Trophoblast cell (in vitro differentiated cells and primary cell): Measurements from ENCODE around the gene IKZF4.

Experiments
- DNase-seq, 2 donors: peaks; one replicate each; pipeline ENCODE4 v3.0.0-alpha.2; 2016
- H2AFZ ChIP-seq: 2 replicates; pipeline ENCODE4 v1.6.1; 2013; ENCODE audit warnings: low read length, moderate library complexity, mild to moderate bottlenecking; ENCODE audit not compliant: insufficient read depth, poor library complexity
- H2AK5ac ChIP-seq: 2 replicates; pipeline ENCODE4 v1.6.1; 2013; ENCODE audit warnings: mild to moderate bottlenecking, low read length
- H2BK120ac ChIP-seq: 2 replicates; pipeline ENCODE4 v1.6.1; 2013; ENCODE audit warnings: low read length, mild to moderate bottlenecking, moderate library complexity; ENCODE audit not compliant: insufficient read depth, poor library complexity
- H2BK12ac ChIP-seq: 2 replicates; pipeline ENCODE4 v1.6.1; 2013; ENCODE audit warnings: mild to moderate bottlenecking, low read length, moderate library complexity
- H2BK5ac ChIP-seq: 2 replicates; pipeline ENCODE4 v1.6.1; 2013; ENCODE audit warnings: low read length, low read depth, moderate library complexity, mild to moderate bottlenecking; ENCODE audit not compliant: poor library complexity
- H3K14ac ChIP-seq: 2 replicates; pipeline ENCODE4 v1.6.1; 2013; ENCODE audit warnings: mild to moderate bottlenecking, low read length
- H3K18ac ChIP-seq: 2 replicates; pipeline ENCODE4 v1.6.1; 2013; ENCODE audit warnings: mild to moderate bottlenecking, low read length
- H3K23ac ChIP-seq: 2 replicates; pipeline ENCODE4 v1.6.1; 2013; ENCODE audit warnings: low read length
- H3K27ac ChIP-seq: 2 replicates; pipeline ENCODE4 v1.5.1; 2013; ENCODE audit warnings: low read depth, mild to moderate bottlenecking, inconsistent platforms, low read length, moderate library complexity
- H3K27me3 ChIP-seq: 2 replicates; pipeline ENCODE4 v1.6.1; 2013; ENCODE audit warnings: inconsistent platforms, mild to moderate bottlenecking, low read length, moderate library complexity; ENCODE audit not compliant: insufficient read depth
- H3K36me3 ChIP-seq, 2 experiments: 1 replicate in 1 of 2; 2 replicates in 1 of 2; pipeline ENCODE4 v1.6.1; 2013; ENCODE audit warnings: low read length in 2 of 2, mild to moderate bottlenecking in 2 of 2, moderate library complexity in 1 of 2; ENCODE audit not compliant: insufficient read depth in 2 of 2, control insufficient read depth in 1 of 2
- H3K4ac ChIP-seq: 2 replicates; pipeline ENCODE4 v1.6.1; 2013; ENCODE audit warnings: low read depth, mild to moderate bottlenecking, low read length, moderate library complexity
- H3K4me1 ChIP-seq, 2 experiments: 1 replicate in 1 of 2; 2 replicates in 1 of 2; pipeline ENCODE4 v1.6.1; 2013; ENCODE audit warnings: low read length in 2 of 2, mild to moderate bottlenecking in 2 of 2, moderate library complexity in 1 of 2; ENCODE audit not compliant: insufficient read depth in 2 of 2, control insufficient read depth in 1 of 2
- H3K4me2 ChIP-seq: 2 replicates; pipeline ENCODE4 v1.6.1; 2013; ENCODE audit warnings: inconsistent platforms, mild to moderate bottlenecking, low read length, moderate library complexity
- H3K4me3 ChIP-seq: 2 replicates; pipeline ENCODE4 v1.5.1; 2013; ENCODE audit warnings: mild to moderate bottlenecking, low read depth, low read length, inconsistent platforms
- H3K79me1 ChIP-seq: one replicate; pipeline ENCODE4 v1.6.1; 2013; ENCODE audit warnings: low read length
- H3K79me2 ChIP-seq: 2 replicates; pipeline ENCODE4 v1.6.1; 2013; ENCODE audit warnings: low read length, mild to moderate bottlenecking; ENCODE audit not compliant: control insufficient read depth, insufficient read depth, poor library complexity
- H3K9ac ChIP-seq: 2 replicates; pipeline ENCODE4 v1.6.1; 2013; ENCODE audit warnings: mild to moderate bottlenecking, low read length
- H3K9me3 ChIP-seq: 2 replicates; pipeline ENCODE4 v1.6.1; 2013; ENCODE audit warnings: low read depth, mild to moderate bottlenecking, control low read depth, inconsistent platforms, low read length; ENCODE audit not compliant: insufficient read depth
- H4K12ac ChIP-seq: 2 replicates; pipeline ENCODE4 v1.6.1; 2013; ENCODE audit warnings: low read depth, mild to moderate bottlenecking, low read length, moderate library complexity
- H4K8ac ChIP-seq: 2 replicates; pipeline ENCODE4 v1.6.1; 2013; ENCODE audit warnings: low read depth, mild to moderate bottlenecking, low read length, moderate library complexity
- H4K91ac ChIP-seq: one replicate; pipeline ENCODE4 v1.6.1; 2013; ENCODE audit warnings: low read depth, mild to moderate bottlenecking, low read length, moderate library complexity
- WGBS: extraction: QIAGEN DNeasy Blood & Tissue Kit; methylation state at CpG from one replicate; pipeline ENCODE4 v1.1.7; 2013; ENCODE audit warnings: missing lambda C conversion rate; ENCODE audit not compliant: insufficient read length, insufficient coverage; ENCODE audit errors: extremely low coverage; 5-methylcytosine and 5-hydroxymethylcytosine counted together

The IKZF4 gene

DNA sequence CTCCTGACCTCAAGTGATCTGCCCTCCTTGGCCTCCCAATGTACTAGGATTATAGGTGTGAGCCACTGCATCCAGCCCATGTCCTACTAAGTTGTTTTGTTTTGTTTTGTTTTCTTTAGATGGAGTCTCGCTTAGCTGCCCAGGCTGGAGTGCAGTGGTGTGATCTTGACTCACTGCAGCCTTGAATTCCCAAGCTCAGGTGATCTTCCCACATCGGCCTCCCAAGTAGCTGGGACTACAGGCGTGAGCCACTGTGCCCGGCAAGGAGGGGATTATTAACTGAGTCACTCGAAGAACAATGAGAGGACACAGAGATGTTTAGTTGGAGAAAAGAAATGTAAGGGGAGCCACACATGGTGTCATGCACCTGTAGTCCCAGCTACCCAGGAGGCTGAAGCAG is 41.1 kb downstream of the IKZF4 start:
- H2AFZ ChIP-seq, result no peak overlapping the region
- H3K14ac ChIP-seq, result no peak overlapping the region
- H4K12ac ChIP-seq, result no peak overlapping the region
- no peak overlapping the region for H3K9ac ChIP-seq
- WGBS, result no CpG with 5 or more reads among the region's 5 CpGs
- H3K9me3 ChIP-seq, result no peaks in the 10 kb centered on the region
- no peak overlapping the region for H3K4ac ChIP-seq
- H3K4me3 ChIP-seq, result no peak overlapping the region
- H3K36me3 ChIP-seq, result no peaks in the 10 kb centered on the region
- no peak overlapping the region for H3K27ac ChIP-seq
- H4K8ac ChIP-seq, result no peak overlapping the region
- H3K79me1 ChIP-seq, result no peaks in the 10 kb centered on the region
- H2BK12ac ChIP-seq, result no peak overlapping the region
- H2BK120ac ChIP-seq, result no peak overlapping the region
- H3K23ac ChIP-seq, result no peak overlapping the region
- no peaks in the 10 kb centered on the region for H3K27me3 ChIP-seq
- H3K79me2 ChIP-seq, result no peaks in the 10 kb centered on the region
- H4K91ac ChIP-seq, result no peak overlapping the region
- no peak overlapping the region for H2AK5ac ChIP-seq
- H3K4me1 ChIP-seq, result no peaks in the 10 kb centered on the region
- H2BK5ac ChIP-seq, result no peak overlapping the region
- DNase-seq, result peak in 1 of 2 donors; percentile 62
- H3K4me2 ChIP-seq, result no peak overlapping the region
- no peak overlapping the region for H3K18ac ChIP-seq

DNA sequence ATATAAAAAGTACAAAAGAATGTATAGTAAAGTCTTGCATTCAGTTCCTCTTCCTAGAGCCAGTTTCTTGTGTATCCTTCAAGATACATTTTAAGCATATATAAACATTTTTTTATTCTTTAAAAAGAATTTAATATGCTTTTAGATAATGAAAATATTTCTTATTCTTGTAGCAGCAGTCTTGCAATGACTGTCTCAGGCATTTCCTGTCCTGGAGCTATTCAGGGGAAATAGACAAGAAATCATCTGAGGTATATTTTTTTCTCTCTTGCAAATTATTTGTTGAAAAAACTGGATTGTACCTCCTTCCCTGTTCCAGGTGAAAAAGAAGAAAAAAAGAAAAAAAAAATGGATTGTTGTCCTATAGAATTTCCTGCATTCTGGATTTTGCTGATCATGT is 42.2 kb downstream of the IKZF4 start:
- Histone ChIP-seq H3K27me3 (no peaks in the 10 kb centered on the region), H3K9me3 (no peaks in the 10 kb centered on the region), H2AFZ (no peak overlapping the region), H3K23ac (no peak overlapping the region), H3K36me3 (no peaks in the 10 kb centered on the region), H2BK12ac (no peak overlapping the region), H3K14ac (no peak overlapping the region), H3K18ac (no peak overlapping the region), H3K4me1 (no peaks in the 10 kb centered on the region), H4K91ac (no peak overlapping the region), H2BK120ac (no peak overlapping the region), H3K4me2 (no peak overlapping the region), H3K79me1 (no peaks in the 10 kb centered on the region), H2BK5ac (no peak overlapping the region), H4K12ac (no peak overlapping the region), H3K4me3 (no peak overlapping the region), H3K27ac (no peak overlapping the region), H3K79me2 (no peaks in the 10 kb centered on the region), H3K9ac (no peak overlapping the region), H3K4ac (no peak overlapping the region), H2AK5ac (no peak overlapping the region), H4K8ac (no peak overlapping the region)
- DNase-seq, result no peak

DNA sequence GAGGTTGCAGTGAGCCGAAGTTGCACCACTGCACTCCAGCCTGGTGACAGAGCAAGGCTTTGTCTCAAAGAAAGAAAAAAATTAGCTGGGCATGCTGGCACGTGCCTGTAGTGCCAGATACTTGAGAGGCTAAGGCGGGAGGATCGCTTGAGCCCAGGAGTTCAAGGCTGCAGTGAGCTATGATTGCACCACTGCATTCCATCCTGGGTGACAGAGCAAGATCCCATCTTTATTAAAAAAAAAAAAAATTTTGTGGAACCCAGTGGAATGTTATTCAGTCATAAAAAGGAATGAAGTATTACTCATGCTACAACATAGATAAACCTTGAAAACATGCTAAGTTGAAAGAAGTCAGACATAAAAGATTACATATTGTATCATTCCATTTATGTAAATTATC is 50.8 kb downstream of the IKZF4 start:
- Histone ChIP-seq H3K4me1 (no peaks in the 10 kb centered on the region), H4K91ac (no peak overlapping the region), H3K14ac (no peak overlapping the region), H2AFZ (no peak overlapping the region), H3K18ac (no peak overlapping the region), H3K4me3 (no peak overlapping the region), H3K79me2 (no peaks in the 10 kb centered on the region), H3K23ac (no peak overlapping the region), H3K4me2 (no peak overlapping the region), H2BK12ac (no peak overlapping the region), H4K8ac (no peak overlapping the region), H3K9ac (no peak overlapping the region), H3K9me3 (no peaks in the 10 kb centered on the region), H3K27ac (no peak overlapping the region), H3K27me3 (no peaks in the 10 kb centered on the region), H3K79me1 (no peaks in the 10 kb centered on the region), H2BK5ac (no peak overlapping the region), H3K36me3 (no peaks in the 10 kb centered on the region), H2AK5ac (no peak overlapping the region), H4K12ac (no peak overlapping the region), H3K4ac (no peak overlapping the region), H2BK120ac (no peak overlapping the region)
- DNase-seq, result peak; percentile 84 to 92
- no CpG with 5 or more reads among the region's 4 CpGs for WGBS

DNA sequence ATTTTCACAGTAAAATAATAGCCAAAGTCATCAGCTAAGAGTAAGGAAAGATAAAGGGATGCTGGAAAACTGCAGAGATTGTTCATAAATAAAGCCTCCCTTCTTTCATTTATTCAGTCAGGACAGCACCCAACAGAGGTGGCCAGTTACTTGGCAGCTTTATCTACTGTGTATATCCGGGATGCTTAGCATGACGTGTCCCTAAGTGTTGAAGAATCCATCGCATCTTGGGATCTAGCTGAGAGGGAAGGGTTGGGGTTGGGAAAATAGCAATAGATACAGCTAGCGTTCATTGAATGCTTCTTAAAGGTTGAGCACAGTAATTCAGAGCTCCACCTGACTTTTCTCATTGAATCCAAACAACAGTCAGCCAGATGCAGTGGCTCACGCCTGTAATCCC is 53.6 kb downstream of the IKZF4 start:
- Histone ChIP-seq H3K4me2 (no peak overlapping the region), H3K18ac (no peak overlapping the region), H3K9ac (no peak overlapping the region), H2BK120ac (no peak overlapping the region), H3K14ac (no peak overlapping the region), H2BK12ac (no peak overlapping the region), H3K4me1 (no peaks in the 10 kb centered on the region), H3K23ac (no peak overlapping the region), H4K8ac (no peak overlapping the region), H4K91ac (no peak overlapping the region), H3K79me1 (peaks cover 4% of the 10 kb centered on the region), H2AK5ac (no peak overlapping the region), H3K4me3 (no peak overlapping the region), H3K27me3 (no peaks in the 10 kb centered on the region), H3K9me3 (no peaks in the 10 kb centered on the region), H3K27ac (no peak overlapping the region), H3K79me2 (peaks cover 4% of the 10 kb centered on the region), H3K4ac (no peak overlapping the region), H3K36me3 (no peaks in the 10 kb centered on the region), H2AFZ (no peak overlapping the region), H2BK5ac (no peak overlapping the region), H4K12ac (no peak overlapping the region)
- DNase-seq, result peak in 1 of 2 donors; percentile 51
- no CpG with 5 or more reads among the region's 5 CpGs for WGBS
